GM13977 (cell line): ENCODE results near the gene CXXC5.

Experiments
- DNase-seq: peaks from one replicate; pipeline ENCODE4 v3.0.0; 2012; ENCODE audit warnings: low spot score
- CTCF ChIP-seq: IDR thresholded peaks from 2 replicates; pipeline ENCODE4 v1.5.1; 2012; ENCODE audit warnings: mild to moderate bottlenecking, control low read depth; ENCODE audit not compliant: insufficient read depth; ENCODE audit errors: extremely low read depth, missing control alignments
- in situ Hi-C: fragments of 300-500 bp; cut with MboI; formaldehyde crosslinking; loops from one replicate; pipeline ENCODE4 v1.12.0; 2022; ENCODE audit warnings: low sequenced_read_pairs, low pct_unique_long_range_greater_than_20kb, mixed read lengths, inconsistent platforms; ENCODE audit not compliant: unreplicated experiment

CXXC5 gene

DNA sequence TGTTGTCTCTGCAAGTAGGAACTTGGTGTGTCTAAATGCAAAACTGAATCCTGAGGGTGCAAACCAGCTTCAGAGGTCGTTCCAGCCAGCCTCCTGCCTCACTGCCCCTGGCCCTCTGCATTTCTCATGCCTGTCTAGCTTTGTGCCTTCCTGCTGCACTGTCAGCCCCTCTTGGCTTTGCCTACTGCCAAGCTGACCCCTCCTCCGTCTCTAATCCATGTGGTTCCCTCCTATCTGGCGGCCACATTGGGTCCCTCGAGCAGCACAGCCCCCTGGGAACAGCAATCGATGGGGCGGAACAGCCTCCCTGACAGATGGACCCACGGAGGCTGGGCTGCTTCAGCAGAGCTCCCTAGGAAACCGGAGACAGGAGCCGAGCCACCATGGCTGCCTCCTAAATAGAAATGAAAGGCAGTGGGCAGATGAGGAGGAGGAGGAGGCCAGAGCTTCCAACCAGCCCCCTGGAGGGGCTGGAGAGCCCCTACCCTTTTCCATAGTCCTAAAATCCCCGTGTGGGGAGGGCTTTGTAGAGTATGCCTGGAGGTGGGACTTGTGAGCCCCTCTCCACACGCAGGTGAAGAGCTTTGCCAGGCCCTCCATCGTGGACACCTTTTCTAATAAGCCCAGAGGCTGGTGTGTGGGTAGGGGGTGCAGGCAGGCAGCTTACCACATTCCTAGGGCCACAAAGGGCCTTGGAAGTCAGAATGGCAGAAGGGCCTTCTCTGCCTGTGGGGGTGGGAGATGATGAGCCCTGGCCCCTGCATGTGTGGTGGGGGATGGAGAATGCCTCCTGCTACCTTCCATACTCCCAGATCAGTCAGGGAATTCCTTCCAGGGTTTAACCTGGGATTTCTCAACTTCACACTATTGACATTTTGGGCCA, 9.2 kb upstream of the CXXC5 start:
- in situ Hi-C loops = loop anchor here (10.0 kb wide), 2 partner anchors 56 to 126 kb away; no protein-coding TSS in a partner anchor
- no peak for DNase-seq
- no peak for TF ChIP-seq CTCF

DNA sequence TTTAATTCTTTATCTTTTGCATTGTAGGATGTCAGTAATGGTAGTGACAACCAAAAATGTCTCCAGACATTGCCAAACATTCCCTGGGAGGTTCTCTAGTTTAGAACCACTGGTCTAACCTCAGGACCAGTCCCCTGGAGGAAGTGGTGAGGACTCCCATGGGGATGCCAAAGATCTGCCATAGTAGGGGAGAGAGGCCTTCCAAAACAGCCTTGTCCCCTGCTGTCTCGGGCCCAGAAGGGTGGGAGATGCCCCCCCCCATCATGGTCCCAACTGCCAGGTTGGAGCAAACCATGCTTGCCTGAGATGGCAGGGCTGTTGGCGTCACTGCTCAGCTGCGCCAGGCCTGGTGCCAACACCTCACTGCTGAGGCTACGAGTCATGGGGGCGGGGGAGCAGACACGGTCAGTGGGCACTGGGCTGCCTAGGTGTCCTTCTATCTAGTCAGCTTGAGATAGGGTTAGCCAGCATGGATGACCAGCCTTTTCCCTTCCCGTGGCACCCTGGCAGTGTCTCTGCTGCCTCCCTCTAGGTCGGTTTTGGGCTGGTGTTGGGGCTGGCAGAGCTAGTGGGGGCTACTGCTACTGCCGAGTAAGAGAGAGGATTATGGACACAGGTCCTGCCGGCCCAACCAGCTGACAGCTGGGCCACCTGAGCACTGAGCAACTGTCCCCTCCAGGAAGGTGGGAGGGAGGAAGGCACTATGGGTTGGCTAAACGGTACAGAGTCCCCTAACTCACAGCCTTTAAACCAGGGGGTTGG, 8.3 kb upstream of the CXXC5 start:
- in situ Hi-C loops = loop anchor here (10.0 kb wide), 2 partner anchors 55 to 125 kb away; no protein-coding TSS in a partner anchor
- TF ChIP-seq CTCF = no peak
- DNase-seq = no peak

GRCh38 chr5:139640421-139641115, 7.6 kb upstream of the CXXC5 start:
- in situ Hi-C loops = no loop called here
- peak; percentile 16 for DNase-seq
- TF ChIP-seq CTCF = no peak

GRCh38 chr5:139641116-139642080, 6.8 kb upstream of the CXXC5 start:
- no peak for TF ChIP-seq CTCF
- in situ Hi-C loops = no loop called here
- DNase-seq = no peak

DNA sequence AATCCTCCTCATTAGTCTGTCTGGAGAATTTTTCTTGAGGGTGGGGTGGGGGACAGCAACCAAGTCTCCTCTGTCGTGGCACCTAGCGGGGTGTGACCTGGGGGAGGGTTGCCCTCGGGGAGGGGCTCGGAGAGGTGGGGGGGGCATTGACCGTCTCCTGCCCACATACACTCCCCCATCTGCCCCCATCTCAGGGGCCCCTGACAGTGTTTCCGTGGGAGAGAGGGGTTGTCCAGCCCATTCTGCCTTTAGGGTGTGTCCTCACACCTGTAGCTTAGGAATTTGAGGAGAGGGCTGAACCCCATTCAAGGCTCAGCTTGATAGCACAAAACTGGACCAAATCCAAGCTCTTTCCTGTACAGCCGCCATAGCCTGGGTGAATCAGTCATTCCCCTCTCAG, 5.9 kb upstream of the CXXC5 start:
- DNase-seq = no peak
- in situ Hi-C loops = no loop called here
- TF ChIP-seq CTCF = no peak
